Fibroblast of skin of left biceps (primary cell): Measurements from ENCODE around the gene NKPD1.

Experiments used
- DNase-seq, 2 experiments: peaks; one replicate each; pipeline ENCODE4 v3.0.0-alpha.2; 2013; ENCODE audit warnings: low read depth in 2 of 2

Gene NKPD1

DNA sequence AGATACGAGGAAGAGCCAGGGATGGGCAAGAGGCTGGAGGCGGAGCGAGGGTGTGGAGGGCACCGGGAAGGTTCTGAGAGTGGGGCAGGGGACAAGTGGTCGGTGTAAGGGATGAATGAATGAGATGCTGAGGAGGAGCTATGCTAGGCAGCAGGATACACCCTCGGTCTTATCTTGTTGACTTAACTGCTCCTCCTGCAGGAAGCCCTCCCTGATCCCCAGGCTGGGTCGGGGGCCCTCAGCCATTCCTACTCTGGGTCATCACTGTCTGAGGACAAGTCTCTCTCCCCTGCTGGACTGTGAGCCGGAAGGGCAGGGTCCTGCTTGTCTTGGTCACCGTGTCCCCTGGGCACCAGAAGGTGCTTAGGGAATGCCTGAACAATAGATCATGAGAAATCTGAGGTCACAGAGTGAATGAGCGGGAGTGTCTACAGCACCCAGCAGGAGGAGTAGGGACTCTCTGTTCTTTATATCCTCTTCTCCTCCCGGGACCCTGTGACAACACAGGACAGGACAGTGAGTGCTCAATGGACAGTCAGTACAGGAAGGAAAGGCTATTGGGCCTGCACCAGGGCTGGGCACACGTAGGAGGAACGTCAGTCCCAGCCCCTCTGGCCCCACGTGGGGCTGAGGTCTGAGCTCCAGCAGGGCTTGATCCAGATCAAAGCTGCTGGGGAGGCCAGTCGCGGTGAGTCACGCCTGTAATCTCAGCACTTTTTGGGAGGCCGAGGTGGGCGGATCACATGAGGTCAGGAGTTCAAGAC lies 6.5 kb downstream of the NKPD1 start:
- no peak for DNase-seq

DNA sequence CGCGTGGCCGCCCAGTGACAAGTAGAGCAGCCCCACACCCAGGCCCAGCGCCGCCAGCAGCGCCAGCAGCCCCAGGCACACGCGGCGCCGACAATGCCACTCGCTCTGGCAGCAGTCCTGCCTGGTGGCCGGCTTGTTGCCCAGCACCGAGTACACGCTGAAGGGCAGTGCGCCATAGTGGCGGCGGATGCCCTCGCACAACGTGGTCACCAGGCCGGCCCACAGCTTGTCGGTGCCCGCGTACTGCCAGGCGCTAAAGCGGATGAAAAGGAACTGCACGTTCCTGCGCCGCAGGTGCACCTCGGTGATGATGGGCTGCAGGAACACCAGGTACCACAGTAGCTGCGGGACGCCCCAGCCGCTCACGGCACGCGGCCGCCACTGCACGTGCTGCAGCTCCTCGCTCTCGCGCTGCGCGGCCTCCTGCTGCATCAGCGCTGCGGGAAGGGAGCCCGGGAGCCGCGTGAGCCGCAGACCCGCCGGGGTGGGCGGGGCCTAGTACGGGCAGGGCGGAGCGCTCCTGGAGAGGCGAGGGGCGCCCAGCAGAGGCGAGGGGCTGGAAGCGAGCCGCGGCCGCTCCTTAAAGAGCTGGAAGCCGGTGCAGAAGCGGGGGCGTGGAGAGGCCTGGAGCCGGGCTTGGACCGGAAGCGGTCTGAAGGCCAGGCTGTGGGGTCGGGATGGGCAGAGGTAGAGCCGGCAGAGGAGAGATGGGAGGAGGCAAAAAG lies 7.3 kb downstream of the NKPD1 start:
- no peak for DNase-seq

DNA sequence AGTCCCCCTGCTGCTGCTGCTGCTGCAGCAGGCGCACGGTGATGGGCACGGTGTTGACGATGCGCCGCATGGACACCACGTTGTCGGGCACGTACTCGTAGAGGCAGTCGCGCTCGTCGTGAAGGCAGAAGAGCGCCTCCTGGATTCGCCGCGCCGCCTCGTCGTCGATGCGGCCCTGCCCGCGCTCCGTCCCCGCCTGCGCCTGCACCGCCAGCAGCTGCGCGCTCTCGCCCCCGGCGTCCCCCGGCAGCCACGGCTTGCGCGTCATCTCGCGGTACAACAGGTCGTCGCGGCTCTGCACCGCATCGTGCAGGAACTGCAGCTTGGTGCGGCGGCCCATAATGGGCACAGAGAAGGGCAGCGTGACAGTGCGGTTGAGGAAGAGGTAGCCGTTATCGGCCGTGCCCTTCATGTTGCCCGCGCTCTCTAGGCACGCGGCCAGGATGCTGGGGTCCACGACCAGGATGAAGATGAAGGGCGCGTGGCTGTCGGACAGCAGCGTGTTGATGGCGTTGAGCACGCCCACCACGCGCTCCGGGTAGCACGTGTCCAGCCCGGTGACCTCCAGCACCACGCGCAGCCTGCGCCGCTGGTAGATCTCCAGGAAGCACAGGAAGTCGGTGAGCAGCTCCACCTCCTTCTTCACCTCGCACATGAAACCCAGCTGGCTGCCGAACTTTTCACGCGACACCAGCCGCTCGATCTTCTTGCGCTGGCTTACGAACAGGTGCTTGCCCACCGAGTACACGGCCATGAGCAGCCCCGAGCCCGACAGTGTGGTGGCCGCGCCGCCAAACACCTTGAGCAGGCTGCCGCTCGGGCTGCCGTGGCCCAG lies 8.1 kb downstream of the NKPD1 start:
- no peak for DNase-seq

DNA sequence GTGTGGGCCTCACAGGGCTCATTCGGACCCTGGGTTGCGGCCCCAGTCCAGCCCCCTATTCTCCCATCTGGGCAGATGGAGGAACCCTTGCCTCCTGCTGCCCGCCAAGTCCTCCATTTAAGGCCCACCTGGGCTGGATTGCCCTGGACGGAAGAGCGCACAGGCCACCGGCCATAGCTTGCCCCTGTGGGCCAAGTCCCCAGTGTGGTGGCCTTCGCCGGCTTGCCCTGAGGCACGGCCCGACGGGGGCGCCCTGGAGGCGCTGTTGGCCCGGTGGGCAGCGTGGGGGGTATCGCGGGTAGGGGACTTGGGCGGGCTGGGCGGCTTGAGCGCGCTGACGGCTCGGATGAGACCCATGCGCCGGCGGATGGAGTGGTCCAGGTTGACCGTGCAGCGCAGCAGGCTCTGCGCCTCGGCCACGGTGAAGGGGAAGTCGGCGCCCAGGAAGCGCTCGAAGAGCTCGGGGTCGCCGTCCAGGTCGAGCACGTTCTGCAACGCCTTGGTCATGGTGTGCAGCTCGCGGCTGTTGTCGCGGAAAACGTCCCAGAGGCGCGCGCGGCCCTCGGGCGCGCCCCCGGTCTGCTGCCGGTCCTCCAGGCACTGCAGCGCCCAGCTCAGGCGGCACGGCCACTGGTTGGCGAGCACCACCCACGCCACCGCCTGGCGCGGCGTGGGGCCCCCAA lies 8.8 kb downstream of the NKPD1 start:
- DNase-seq, result no peak

DNA sequence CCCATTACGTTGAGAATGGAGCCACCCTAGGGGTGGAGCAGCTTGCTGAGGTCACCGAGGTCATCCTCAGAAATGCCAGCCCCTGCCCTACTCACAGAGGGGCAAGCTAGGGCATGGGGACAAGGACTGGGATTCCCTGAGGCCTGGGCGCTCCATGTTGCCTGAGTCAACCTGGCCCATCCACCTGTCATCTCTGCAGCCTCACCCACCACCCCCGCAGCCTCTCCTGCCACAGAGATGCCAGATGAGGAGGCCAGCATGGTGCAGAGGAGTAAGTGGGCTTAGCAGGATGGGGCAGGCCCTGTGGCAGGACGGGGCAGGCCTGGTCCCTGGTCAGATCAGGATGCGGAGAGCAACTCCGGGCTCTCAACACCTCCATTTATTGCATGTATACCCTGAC lies 9.5 kb downstream of the NKPD1 start:
- DNase-seq, result no peak

DNA sequence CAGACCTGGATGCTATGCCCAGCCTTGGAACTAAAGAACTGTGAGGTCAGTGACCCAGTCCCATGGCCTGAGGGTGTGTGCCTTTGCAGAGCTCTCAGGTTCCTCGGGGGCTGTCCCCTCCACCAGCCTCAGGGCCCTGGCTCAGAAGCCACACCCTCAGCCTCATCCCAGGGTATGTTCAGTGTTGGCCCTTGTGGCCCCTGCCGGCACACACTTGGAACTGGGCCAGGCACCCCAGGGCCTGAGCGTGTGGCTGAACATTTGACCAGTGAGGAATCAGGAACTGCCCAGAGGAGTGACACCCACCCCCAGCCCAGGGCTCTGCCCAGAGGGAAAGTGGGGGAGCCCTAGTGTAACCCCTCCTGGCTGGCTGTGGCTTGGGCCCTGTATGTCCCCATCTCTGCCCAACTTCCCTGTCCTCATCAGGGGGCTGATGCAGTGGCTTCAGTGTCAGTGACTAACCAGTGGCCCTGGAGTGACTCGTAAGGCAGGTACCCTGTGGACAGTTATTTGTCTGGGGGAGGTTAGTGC lies 10.0 kb downstream of the NKPD1 start:
- DNase-seq, result no peak

DNA sequence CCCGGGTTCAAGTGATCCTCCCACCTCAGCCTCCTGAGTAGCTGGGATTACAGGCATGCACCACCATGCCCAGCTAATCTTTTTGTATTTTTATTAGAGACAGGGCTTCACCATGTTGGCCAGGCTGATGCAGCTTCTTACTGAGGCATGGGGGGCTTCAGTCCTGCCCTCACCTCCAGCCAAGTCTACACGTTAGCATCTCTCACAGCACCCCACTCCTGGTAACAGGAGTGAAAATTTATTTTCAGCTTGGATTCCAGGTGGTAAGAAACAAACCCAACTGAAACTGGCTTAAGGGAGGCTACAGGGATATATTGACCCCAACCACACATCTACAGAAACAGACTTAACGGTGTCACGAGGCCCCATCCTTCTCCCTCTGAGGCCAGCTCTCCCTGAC lies 10.6 kb downstream of the NKPD1 start:
- DNase-seq, result no peak

DNA sequence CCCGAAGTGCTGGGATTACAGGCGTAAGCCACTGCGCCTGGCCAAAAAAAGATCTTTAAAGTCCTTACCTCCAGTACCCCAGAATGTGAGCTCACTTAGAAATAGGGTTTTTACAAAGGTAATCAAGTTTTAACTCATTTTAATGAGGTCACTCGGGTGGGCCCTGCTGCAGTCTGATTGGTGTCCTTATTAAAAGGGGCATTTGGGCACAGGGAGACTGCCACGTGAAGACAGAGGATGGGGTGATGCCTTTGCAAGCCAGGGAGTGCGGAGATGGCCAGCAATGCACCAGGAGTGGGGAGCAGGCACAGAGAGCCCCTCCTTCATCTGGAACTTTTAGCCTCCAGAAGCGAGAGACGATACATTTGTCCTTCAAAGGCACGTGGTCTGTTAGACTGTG lies 11.7 kb downstream of the NKPD1 start:
- no peak for DNase-seq

DNA sequence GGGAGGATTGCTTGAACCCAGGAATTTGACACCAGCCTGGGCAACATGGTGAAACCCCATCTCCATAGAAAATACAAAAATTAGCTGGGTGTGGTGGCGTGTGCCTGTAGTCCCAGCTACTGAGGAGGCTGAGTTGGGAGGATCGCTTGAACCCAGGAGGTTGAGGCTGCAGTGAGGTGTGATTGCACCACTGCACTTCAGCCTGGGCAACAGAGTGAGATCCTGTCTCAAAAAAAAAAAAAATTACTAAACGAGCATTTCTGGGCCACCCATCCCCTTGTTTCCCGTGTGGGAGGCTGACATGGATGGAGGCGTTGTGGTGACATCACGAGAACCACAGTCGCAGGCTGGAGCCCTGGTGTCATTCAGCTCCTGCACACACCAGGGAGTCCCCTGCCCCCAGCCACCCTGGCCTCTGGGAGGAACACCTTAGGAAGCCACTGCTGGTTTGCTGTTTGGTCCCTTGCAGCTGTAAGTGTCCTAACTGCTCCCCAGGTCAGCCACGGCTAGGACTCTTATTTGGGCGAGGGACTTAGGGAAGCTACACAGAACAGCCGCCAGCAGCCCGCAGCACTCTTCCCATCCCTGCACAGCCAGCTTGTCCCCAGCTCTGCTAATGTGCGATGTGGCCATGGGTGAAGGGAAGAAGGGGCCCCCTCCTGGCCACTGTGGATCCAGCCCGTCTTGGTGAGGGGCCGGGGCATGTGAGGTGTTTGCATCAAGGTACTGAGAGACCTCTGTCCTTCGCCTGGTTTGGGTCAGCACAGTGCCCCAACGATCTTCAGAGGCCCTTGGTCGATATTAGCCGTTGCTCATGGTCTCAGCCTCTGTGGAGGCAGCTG lies 12.7 kb downstream of the NKPD1 start:
- no peak for DNase-seq

DNA sequence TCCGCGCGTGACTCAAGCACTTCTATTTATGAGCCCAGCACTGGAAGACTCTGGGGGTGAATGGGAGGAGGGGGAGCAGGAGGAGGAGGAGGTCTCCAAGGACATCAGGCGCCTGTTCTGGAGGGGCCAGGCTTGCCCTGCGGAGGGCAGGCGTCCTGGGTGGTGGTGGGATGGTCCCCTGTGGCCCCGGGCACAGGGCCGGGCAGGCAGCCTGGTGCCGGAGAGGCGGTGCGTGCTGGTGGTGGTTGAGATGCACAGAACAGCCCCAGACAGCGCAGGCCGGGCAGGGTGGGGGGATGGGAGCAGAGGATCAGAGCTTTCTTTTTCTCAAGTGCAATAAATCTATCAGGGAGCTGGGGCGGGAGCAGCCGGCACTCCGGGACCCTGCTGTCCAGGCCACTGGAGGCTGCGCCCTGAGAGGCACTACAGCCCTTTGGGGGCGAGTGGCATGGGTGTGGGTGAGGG lies 14.0 kb downstream of the NKPD1 start:
- no peak for DNase-seq

DNA sequence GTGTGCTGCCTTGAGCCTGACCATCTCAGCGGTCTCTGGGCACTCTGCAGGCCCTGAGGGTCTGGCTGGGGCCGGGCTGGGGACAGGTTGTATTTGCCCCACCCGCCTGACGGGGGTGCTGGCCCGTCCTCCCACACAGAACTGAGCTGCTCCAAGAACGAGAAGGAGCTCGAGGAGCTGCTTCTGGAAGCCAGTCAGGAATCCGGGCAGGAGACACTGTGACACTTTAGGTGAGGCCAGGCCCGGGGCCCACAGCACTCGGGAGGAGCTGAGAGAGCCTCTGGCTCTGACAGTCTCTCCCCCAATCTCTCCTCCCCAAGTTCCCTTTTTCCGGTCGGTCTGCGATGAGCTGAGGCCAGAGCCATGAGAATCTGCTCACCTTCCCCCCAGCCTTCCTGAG lies 14.5 kb downstream of the NKPD1 start:
- DNase-seq, result no peak

DNA sequence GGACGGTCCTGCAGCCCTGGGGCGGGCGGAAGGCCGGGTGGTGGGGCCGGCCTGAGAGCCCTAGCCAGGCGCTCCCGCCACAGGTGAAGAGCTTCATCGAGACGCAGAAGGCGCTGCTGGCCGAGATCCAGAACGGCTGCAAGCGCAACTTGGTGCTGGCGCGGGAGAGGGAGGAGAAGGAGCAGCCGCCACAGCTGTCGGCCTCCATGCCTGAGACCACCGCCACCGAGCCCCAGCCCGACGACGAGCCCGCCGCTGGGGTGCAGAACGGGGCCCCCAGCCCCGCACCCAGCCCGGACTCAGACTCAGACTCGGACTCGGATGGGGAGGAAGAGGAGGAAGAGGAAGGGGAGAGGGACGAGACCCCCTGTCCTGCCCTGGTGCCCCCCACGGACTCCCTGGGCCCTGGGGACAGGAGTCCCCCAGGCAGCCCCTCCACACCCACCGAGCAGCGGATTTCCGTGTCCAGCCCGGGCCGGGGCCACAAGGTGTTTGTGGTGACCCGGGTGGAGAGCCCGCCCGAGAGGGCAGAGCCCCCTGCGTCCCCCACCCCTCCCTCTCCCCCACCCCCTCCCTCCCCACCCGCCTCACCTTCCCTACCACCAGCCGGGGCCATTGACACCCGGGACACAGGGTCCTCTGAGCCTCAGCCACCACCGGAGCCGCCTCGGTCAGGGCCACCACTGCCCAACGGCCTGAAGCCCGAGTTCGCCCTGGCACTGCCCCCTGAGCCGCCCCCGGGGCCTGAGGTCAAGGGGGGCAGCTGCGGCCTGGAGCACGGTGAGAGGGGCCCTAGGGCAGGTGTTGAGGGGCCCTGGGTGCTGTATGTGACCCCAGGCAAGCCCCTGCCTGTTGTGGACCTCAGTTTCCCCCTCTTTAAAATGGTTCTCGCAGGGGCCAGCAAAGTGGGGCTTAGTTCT lies 15.3 kb downstream of the NKPD1 start:
- no peak for DNase-seq

DNA sequence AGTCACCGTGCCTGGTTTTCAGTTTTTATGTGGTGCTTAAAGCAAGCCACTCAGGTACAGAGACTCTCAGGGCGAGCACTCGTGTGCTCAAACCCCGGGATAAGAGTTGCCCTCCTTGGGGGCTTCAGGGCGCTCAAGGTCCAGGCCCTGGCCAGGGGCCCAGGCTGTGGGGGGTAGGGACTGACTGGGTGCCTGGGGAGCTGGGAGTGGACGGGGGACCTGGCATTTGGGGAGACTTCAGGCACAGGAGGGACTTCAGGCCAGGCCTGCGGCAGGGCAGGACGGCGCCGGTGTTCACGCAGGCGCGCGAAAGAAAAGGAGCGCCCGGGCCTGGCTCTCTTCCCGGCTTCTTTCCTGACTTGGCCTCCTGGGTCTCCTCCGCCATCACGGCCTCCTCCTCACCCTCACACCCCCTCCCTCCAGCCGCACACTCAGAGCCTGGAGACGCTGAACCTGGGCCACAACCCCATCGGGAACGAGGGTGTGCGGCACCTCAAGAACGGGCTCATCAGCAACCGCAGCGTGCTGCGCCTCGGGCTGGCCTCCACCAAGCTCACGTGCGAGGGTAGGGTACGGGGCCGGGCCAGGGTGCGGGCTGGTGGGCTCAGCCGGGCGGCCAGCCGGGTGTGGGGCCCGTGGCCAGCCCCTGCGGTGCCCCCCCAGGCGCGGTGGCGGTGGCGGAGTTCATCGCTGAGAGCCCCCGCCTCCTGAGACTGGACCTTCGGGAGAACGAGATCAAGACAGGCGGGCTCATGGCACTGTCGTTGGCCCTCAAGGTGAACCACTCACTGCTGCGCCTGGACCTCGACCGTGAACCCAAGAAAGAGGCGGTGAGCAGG lies 16.1 kb downstream of the NKPD1 start:
- DNase-seq, result no peak

DNA sequence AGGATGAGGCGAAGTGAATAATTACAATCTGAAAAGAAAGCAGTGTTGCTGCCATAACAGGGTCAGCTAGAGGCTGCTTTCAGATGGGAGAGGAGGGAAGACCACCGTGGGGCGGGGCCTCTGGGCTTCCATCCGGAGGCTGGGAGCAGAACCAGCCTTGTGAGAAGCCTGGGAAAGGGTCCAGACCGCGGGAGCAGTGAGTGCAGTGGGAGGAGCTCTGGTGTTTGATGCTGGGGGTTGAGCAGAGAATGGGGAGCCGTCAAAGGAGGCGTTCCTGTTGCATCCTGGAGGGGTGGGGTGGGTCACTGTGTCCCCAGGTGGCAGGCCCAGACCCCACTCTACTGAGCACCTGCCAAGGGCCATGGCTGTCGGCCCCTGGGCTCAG lies 18.1 kb downstream of the NKPD1 start:
- DNase-seq, result no peak

DNA sequence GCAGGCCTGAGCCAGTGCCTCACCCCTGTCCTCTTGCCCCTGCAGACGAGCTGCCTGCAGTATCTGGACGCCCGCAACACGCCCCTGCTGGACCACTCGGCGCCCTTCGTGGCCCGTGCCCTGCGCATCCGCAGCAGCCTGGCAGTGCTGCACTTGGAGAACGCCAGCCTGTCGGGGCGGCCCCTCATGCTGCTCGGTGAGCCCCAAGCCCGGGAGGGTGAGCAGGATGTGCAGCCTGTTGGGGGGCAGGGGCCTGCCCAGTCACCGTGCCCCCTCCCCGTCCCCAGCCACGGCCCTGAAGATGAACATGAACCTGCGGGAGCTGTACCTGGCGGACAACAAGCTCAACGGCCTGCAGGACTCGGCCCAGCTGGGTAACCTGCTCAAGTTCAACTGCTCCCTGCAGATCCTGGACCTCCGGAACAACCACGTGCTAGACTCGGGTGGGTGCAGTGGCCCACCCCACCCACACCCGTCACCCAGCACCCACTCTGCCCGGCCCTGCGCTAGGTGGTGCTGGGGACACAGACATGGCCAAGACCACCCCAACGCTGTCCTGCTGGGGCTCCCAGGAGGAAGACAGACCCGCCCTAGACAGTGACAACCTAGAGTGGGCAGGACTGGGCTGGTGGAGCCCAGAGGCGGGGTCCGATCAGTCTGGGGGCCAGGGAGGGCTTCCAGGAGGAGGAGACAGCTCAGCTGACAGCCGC lies 18.6 kb downstream of the NKPD1 start:
- no peak for DNase-seq

DNA sequence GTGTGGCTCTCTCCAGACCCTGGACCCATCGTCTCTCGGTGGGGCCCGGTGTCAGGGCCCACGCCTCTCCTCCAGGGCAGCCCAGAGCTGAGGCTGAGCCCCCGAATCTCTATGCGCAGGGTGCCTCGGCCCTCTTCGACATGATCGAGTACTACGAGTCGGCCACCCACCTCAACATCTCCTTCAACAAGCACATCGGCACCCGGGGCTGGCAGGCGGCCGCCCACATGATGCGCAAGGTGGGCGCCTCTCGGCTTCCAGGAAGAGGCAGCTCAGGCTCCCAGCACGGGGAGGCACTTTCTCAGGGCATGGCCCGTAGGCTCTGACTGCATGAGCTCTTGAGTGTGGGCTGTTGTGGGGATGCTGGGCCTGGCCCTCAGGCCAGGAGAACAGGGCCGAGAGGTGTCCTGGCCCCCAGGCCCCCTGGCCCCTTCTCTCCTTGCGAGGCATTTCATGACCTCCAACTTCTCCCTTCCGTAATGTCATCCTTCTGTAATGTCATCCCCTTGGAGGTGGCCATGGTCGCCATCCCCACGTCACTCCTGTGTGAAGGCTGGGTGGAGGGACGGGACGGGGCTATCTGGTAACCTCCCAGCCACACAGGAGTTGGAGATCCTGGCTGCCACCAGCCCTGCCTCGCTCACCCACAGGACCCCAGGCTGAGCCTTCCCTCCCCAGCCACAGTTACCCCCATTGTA lies 19.4 kb downstream of the NKPD1 start:
- DNase-seq, result no peak

DNA sequence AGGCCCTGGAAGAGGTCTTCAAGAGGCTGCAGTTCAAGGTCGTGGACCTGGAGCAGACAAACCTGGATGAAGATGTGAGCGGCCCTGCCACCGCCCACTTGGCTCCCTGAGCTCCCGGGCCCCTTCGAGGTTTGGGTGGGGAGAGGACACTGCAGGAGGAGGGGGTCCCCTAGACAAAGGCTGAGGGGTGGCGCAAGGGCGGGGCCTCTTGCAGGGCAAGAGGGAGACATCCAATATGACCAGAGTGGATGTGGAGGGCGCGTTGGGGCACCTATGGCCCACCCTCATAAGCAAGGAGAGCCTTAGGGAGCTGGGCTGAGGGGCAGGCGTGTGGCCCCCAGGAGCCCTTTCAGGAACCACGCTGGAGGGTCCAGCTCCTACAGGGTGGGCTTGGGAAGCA lies 20.2 kb downstream of the NKPD1 start:
- no peak for DNase-seq

DNA sequence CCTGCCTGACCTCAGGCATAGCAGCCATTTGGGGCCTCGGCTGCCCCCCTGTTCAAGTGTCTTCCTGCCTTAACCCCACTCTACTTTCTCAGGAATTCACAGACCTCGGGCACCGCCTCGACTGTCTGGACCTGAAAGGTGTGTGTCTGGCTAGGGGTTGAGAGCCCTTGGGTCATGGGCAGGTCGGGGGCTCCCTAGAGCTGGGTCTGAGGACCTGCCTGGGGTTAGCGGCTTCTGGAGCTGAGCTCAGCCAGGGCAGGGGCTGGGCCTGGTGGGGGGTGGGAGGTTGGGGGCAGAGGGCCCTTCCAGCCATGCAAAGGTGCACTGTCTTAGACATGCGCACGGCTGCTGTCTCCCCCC lies 20.7 kb downstream of the NKPD1 start:
- no peak for DNase-seq
